ENCODE measurements around the gene KNG1.
"Not testable (repeated sequence)": the region's sequence is repeated elsewhere in the genome, so short reads cannot be mapped to it uniquely, and the experiment has no call there.

- not testable (repeated sequence) for TF ChIP-seq POLR2A, CTCF (IDR thresholded peaks at IDR 0.05)
Measured at GRCh38 chr3:186702451-186702850, 14.7 kb upstream of the KNG1 start.
